Transverse colon (tissue), 4 donors: ENCODE results near the gene RAPGEF2.

Experiments used
- EP300 ChIP-seq: sonication (generic); formaldehyde crosslinking; IDR thresholded peaks from one replicate; pipeline ENCODE4 v1.6.1; 2017; ENCODE audit warnings: antibody characterized with exemption, low read depth
- POLR2A ChIP-seq: fragments of 450-650 bp; IDR thresholded peaks from one replicate; pipeline ENCODE4 v1.6.1; 2016; ENCODE audit warnings: antibody characterized with exemption, mild to moderate bottlenecking, moderate library complexity
- POLR2AphosphoS5 ChIP-seq, 3 donors: sonication (generic); formaldehyde crosslinking; IDR thresholded peaks; one replicate each; pipeline ENCODE4 v1.6.1; 2016; ENCODE audit warnings: antibody characterized with exemption in 3 of 3
- TF ChIP-seq, protein P1 (sequence below), 5 experiments: fragments of 200-600 bp in 3 of 5; fragments of 450-650 bp in 2 of 5; sonication (generic) in 3 of 5; IDR thresholded peaks; 1 replicate in 2 of 5; 2 replicates in 3 of 5; pipeline ENCODE4 v1.5.1; 2016 to 2017; ENCODE audit warnings: antibody characterized with exemption in 5 of 5, inconsistent platforms in 3 of 5, mild to moderate bottlenecking in 2 of 5, moderate library complexity in 1 of 5

GRCh38 chr4:159357350-159357749, 254.5 kb downstream of the RAPGEF2 start:
- TF ChIP-seq, protein P1, sequence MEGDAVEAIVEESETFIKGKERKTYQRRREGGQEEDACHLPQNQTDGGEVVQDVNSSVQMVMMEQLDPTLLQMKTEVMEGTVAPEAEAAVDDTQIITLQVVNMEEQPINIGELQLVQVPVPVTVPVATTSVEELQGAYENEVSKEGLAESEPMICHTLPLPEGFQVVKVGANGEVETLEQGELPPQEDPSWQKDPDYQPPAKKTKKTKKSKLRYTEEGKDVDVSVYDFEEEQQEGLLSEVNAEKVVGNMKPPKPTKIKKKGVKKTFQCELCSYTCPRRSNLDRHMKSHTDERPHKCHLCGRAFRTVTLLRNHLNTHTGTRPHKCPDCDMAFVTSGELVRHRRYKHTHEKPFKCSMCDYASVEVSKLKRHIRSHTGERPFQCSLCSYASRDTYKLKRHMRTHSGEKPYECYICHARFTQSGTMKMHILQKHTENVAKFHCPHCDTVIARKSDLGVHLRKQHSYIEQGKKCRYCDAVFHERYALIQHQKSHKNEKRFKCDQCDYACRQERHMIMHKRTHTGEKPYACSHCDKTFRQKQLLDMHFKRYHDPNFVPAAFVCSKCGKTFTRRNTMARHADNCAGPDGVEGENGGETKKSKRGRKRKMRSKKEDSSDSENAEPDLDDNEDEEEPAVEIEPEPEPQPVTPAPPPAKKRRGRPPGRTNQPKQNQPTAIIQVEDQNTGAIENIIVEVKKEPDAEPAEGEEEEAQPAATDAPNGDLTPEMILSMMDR (IDR thresholded peaks at IDR 0.05) = no peak
- no peak for TF ChIP-seq POLR2A
- no peak for TF ChIP-seq POLR2AphosphoS5 (IDR thresholded peaks at IDR 0.05)
- no peak for TF ChIP-seq EP300
